Measurements from ENCODE around the gene ENC1.

The ENC1 gene

DNA sequence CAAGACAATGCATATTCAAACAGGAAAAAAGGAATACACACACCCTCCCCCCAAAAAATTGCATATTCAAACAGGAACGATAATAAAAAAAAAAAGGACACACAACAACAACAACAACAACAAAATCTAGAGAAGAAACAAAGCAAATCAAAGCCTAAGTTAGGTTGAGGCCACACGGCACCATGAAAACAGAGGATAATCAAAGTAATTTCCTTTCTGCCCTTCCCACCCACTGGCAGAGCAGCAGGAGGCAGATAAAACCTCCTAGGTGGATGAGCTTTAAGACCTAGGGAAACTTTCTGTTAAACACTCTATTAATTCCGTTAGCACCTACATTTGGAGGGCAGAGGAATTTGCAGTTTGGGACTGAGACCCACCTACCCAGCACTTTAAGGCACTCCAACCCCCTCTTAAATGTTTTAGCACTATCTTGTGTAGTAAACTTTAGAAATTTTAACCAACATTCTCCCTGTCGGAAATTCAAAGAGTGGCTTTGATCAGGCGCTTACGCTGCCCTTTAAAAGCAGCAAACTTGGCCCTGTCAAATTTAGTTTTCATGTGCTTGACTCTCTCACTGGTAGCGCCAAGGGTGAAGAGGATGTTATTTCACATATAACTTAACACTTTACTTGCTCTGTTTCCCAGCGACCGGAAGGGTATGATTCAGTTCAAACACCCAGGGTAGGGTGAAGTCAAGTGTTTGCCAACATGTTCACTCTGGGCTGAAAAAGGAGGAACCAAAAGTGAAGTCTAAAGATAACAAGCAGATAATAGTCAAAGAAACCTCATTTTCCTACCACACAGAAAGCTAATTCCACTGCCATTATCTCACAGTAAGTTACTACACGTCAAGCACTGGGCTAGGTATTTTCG lies 9.2 kb downstream of the ENC1 start:
- DNase-seq (ENCODE audit: low spot score): peak; percentile 55

DNA sequence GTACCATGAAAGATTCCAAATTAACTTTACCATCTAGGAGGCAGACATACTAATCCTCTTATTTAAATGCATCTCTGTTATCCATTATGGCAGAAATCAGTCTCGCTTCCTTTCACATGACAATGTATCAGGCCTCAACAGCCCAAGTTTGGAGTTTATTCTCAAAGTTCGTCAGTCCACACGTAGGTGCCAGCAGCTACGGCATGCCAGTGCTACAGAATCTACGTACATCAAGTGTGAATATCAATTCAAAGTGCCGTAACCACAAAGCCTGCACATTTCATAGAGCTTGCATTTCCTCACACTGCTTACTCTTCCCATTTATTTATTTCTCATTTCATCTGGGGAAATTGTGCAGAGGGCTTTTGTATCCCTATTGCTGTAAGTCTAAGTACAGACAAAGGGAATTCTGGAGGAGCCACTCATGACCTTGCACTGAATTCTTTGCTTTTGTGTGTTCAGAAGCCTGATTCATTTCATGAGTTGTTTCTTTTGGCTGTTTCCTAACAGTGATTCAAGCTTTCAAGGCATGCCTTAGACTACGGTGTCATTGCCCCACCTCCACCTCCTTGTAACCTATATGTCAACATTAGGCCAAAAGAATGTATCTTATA lies 10.0 kb downstream of the ENC1 start:
- DNase-seq (ENCODE audit: low spot score): peak; percentile 10

DNA sequence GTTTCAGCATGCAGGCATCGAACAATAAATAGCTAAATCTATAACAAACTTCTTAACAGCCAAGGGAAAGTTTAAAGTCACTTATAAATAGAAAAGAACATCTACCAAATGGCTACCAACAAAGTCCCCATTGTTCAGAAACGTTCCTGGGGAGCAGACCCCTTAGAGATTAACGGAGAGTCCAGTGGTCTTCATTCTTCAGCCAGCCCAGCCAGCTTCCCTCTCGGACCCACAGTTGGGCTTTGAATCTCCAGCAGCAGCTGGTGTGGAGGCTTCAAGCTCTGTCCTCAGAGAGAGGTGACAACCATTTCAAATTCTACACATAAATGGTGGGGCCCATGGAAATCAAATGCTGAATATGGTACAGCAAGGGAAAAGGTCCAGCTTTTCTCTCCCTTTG lies 11.2 kb downstream of the ENC1 start:
- no peak for DNase-seq (ENCODE audit: low spot score)

GRCh38 chr5:74628359-74628758 lies 12.2 kb downstream of the ENC1 start:
- DNase-seq (ENCODE audit: low spot score): no peak

- DNase-seq (ENCODE audit: low spot score): no peak
Measured at GRCh38 chr5:74627646-74628279, 12.8 kb downstream of the ENC1 start.

GRCh38 chr5:74626386-74627222 lies 13.9 kb downstream of the ENC1 start:
- no peak for DNase-seq (ENCODE audit: low spot score)

DNA sequence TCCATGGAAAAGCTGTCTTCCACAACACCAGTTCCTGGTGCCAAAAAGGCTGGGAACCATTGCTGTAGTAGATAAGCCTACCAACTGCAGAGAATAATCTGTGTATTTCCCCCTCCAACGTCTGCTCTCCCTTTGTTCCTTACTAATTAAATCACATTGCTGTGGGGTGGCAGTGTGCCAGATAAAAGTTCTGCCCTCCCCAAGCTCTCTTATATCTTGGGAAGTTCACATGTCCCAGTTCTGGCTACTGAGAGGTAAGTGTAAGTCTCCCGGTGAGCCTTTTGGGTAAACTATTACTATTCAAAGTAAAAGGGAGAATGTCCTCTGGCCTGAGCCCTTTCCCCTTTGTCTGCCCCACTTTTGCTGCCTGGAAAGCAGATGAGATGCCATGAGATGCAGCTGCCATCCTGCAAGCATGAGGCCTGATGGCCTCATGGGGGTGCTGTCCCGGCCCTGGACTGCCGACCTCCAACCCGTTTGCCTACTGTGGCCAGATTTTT lies 14.7 kb downstream of the ENC1 start:
- DNase-seq (ENCODE audit: low spot score): no peak

GRCh38 chr5:74624931-74625505 lies 15.5 kb downstream of the ENC1 start:
- no peak for DNase-seq (ENCODE audit: low spot score)

DNA sequence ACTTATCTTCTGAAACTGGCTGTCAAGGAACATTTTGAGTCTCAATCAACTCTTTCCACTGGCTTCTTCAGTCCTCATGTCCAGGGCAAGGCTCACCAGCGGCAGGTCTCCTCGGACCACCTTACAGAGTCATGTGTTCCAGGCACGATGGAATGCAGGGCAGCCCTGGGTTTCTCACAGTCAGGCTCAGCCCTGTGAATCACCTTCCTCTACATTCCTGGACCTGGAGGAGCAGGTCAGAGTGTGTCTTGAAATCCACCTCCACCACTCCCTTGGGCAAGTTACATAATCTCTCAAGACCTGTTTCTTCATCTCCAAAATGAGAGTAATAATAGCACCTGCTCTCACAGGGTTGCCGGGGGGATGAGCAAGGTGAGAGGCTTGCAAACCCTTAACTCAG lies 16.0 kb downstream of the ENC1 start:
- DNase-seq (ENCODE audit: low spot score): no peak

DNA sequence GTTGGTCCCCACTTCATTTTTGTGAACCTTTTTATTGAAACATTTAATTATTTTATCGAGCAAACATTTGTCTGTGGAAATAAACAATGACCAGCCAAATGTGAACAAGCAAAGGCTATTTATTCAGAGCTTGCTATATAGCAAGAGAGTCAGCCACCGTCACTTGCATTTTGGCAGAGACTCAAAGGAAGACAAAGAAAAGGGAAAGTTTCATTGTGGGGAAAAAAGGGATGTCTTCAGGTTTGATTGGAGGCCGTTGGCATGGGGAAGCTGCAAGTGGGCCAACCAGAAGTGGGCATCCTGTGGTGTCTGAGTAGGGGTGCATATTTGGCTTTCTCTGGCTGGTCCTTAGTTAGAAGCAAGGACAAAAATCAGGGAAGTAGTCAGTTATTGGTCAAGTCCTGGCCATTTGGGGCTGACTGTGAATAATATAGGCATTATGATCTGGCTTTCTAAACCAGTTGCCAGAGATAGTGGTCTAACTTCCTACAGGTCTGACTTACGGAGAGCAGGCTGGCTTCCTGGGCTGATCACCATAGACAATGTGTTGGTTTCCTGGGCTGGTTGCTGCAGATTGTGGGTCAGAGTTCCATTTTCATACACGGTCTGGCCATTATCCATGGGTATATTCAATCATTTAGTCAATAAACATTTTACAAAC lies 16.6 kb downstream of the ENC1 start:
- no peak for DNase-seq (ENCODE audit: low spot score)

- no peak for DNase-seq (ENCODE audit: low spot score)
Measured at GRCh38 chr5:74623006-74623611, 17.4 kb downstream of the ENC1 start.

- no peak for DNase-seq (ENCODE audit: low spot score)
Measured at GRCh38 chr5:74622122-74622521, 18.4 kb downstream of the ENC1 start.

GRCh38 chr5:74621492-74621891 lies 19.0 kb downstream of the ENC1 start:
- DNase-seq (ENCODE audit: low spot score): no peak

GRCh38 chr5:74619308-74619707 lies 21.2 kb downstream of the ENC1 start:
- DNase-seq (ENCODE audit: low spot score): no peak

GRCh38 chr5:74618106-74618505 lies 22.4 kb downstream of the ENC1 start:
- no peak for DNase-seq (ENCODE audit: low spot score)

DNA sequence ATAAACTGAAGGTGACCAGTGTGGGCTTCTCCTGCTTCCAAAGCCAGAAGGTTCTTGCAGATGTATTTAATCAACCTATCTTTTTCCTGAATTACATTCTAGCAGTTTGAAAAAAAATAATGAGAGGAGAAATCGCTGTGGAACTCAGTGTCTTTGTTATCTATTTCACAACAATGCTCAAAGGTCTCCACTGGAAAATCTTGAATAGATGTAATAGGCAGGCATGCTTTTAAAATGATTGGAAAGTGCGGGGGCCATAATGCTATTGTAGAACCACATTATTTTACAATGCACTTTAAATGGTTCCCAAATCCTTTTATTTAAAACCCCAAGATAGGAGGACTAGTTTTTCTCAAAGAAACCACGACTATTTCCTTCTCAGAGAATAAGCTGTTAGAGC lies 23.3 kb downstream of the ENC1 start:
- no peak for DNase-seq (ENCODE audit: low spot score)

DNA sequence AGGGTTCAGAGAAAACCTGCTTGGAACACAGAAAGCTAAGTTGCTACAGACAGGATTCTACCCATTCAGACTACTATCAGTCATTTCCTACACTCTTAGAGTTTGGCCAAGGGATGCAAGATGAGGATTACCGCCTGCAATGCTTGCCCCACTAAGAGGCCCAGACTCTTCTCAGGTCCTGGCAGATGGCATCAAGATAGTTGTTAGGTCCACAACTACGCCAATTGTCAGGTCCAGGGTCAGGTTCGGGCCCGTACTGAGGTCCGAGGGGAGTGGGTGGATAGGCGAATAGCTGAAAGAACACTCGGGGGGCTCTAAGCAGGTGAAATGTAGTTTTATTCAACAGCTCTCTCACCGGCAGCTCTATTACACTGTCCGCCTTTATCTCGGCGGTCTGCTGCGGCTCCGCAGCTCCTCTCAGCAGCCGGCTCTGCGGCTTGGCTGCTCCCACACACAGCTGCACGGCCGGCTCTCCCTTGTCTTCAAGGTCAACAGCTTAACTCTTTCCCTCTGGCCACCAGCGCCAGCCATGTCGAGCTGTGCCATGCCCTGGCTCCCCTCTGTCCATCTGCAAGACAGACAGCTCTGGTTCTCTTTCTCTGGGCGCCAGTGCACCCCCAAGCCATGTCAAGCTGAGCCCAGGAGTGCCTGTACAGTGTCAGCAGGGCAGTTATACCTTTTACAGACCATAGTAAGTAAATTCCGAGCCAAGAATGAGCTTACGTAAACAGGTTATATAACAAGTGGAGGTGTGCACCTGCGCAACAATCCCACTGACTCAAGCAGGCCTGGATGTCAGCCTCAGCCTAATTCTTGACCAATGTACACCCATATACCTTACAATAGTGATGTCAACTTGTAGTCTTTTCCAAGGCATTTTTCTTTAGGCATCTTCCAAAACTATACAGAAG lies 24.0 kb downstream of the ENC1 start:
- DNase-seq (ENCODE audit: low spot score): no peak

- no peak for DNase-seq (ENCODE audit: low spot score)
Measured at GRCh38 chr5:74613283-74613682, 27.2 kb downstream of the ENC1 start.

- no peak for DNase-seq (ENCODE audit: low spot score)
Measured at GRCh38 chr5:74612045-74612444, 28.5 kb downstream of the ENC1 start.

All from CD4-positive, alpha-beta T cell treated with Interleukin-6 at 100 ng/mL for 8 hours (primary cell).